Chondrocyte (in vitro differentiated cells): ENCODE results near the gene CD163L1. TPM values are rescaled to one million over a fixed set of nuclear protein-coding genes. Genes with fewer than 3 reads are reported as not detected.

Source experiments
- DNase-seq: peaks from one replicate; pipeline ENCODE4 v3.0.0; 2021; ENCODE audit warnings: mixed read lengths, low spot score
- H3K27ac Mint-ChIP-seq: one replicate; pipeline ENCODE4 v1.8.0; 2021; ENCODE audit warnings: mild to moderate bottlenecking, moderate library complexity, mixed read lengths; ENCODE audit not compliant: unreplicated experiment
- H3K27me3 Mint-ChIP-seq: 2 replicates; pipeline ENCODE4 v1.8.0; 2021; ENCODE audit warnings: low read depth, mixed read lengths
- H3K36me3 Mint-ChIP-seq: 2 replicates; pipeline ENCODE4 v1.8.0; 2021; ENCODE audit warnings: low read depth, mixed read lengths
- H3K4me1 Mint-ChIP-seq: 2 replicates; pipeline ENCODE4 v1.8.0; 2021; ENCODE audit warnings: low read depth, mild to moderate bottlenecking, mixed read lengths
- H3K4me3 Mint-ChIP-seq: one replicate; pipeline ENCODE4 v1.8.0; 2021; ENCODE audit warnings: mild to moderate bottlenecking, moderate library complexity, mixed read lengths; ENCODE audit not compliant: unreplicated experiment
- H3K9me3 Mint-ChIP-seq: 2 replicates; pipeline ENCODE4 v1.8.0; 2021; ENCODE audit warnings: low read depth, mixed read lengths
- total RNA-seq: library from RNA; stranded (reverse); gene quantifications from 3 replicates; pipeline ENCODE4 v1.2.1, GENCODE V29; 2021
- TF ChIP-seq, protein P1 (sequence below): fragments of 200-600 bp; sonication (generic); IDR thresholded peaks from 2 replicates; pipeline ENCODE4 v1.5.0; 2021; ENCODE audit warnings: antibody characterized with exemption, mild to moderate bottlenecking, moderate library complexity

Gene CD163L1
- total RNA-seq, 1 donor from 2014 or later: 3.8 TPM

GRCh38 chr12:7479771-7480170 is 35.8 kb upstream of the CD163L1 start:
- peaks cover 8% of the 10 kb centered on the region for H3K9me3 Mint-ChIP-seq
- no peak for DNase-seq
- no peak overlapping the region for H3K27ac Mint-ChIP-seq
- H3K4me1 Mint-ChIP-seq: peaks cover 2% of the 10 kb centered on the region
- H3K36me3 Mint-ChIP-seq: no peaks in the 10 kb centered on the region
- no peak overlapping the region for H3K4me3 Mint-ChIP-seq
- TF ChIP-seq, protein P1, sequence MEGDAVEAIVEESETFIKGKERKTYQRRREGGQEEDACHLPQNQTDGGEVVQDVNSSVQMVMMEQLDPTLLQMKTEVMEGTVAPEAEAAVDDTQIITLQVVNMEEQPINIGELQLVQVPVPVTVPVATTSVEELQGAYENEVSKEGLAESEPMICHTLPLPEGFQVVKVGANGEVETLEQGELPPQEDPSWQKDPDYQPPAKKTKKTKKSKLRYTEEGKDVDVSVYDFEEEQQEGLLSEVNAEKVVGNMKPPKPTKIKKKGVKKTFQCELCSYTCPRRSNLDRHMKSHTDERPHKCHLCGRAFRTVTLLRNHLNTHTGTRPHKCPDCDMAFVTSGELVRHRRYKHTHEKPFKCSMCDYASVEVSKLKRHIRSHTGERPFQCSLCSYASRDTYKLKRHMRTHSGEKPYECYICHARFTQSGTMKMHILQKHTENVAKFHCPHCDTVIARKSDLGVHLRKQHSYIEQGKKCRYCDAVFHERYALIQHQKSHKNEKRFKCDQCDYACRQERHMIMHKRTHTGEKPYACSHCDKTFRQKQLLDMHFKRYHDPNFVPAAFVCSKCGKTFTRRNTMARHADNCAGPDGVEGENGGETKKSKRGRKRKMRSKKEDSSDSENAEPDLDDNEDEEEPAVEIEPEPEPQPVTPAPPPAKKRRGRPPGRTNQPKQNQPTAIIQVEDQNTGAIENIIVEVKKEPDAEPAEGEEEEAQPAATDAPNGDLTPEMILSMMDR: no peak
- H3K27me3 Mint-ChIP-seq: peaks cover 8% of the 10 kb centered on the region

DNA sequence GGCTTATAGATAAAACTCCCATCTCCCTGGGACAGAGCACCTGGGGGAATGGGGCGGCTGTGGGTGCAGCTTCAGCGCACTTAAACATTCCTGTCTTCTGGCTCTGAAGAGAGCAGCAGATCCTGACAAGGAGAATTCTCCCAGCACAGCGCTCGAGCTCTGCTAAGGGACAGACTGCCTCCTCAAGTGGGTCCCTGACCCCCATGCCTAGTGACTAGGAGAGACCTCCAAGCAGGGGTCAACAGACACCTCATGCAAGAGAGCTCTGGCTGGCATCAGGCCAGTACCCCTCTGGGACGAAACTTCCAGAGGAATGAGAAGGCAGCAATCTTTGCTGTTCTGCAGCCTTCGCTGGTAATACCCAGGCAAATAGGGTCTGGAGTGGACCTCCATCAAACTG is 28.1 kb upstream of the CD163L1 start:
- Mint-ChIP-seq H3K9me3 (peaks cover 24% of the 10 kb centered on the region), H3K4me1 (no peaks in the 10 kb centered on the region), H3K27me3 (peaks cover 19% of the 10 kb centered on the region), H3K27ac (no peak overlapping the region), H3K36me3 (peaks cover 5% of the 10 kb centered on the region), H3K4me3 (no peak overlapping the region)
- DNase-seq: no peak
- TF ChIP-seq, protein P1: no peak

DNA sequence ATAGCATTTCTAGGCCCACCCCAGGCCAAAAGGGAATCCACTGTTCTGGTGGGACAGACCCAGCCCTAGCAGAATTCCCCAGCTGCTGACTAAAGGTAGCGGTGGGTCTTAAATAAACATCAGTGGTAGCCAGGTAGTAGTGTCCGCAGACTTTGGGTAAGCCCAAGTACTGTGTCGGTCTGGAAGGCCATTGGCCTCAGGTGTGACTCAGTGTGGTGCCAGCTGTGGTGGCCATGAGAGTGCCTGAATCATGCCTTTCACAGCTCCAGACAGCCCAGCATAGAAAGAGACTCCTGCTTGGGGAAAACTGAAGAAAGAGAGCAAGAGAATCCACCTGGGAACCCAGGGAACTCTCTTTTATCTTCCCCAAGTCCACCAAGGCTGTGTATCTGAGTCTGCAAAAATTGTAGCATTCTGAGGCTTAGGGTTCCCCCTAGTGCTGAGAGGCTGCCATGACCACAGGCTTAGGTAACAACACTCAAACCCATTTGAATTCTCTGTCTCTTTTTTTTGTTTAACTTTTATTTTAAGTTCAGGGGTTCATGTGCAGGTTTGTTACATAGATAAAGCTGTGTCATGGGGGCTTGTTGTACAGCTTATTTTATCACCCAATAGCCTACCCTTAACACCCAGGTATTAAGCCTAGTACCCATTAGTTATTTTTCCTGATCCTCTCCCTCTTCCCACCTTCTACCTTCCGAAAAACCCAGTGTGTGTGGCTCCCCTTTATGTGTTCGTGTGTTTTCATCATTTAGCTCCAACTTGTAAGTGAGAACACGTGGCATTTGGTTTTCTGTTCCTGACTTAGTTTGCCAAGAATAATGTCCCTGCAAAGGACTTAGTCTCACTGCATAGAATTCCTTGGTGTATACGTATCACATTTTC is 16.7 kb upstream of the CD163L1 start:
- Mint-ChIP-seq H3K4me1 (no peaks in the 10 kb centered on the region), H3K36me3 (no peaks in the 10 kb centered on the region), H3K4me3 (no peak overlapping the region), H3K27me3 (peaks cover 21% of the 10 kb centered on the region), H3K27ac (no peak overlapping the region), H3K9me3 (no peaks in the 10 kb centered on the region)
- TF ChIP-seq, protein P1: peak; percentile 98
- no peak for DNase-seq

DNA sequence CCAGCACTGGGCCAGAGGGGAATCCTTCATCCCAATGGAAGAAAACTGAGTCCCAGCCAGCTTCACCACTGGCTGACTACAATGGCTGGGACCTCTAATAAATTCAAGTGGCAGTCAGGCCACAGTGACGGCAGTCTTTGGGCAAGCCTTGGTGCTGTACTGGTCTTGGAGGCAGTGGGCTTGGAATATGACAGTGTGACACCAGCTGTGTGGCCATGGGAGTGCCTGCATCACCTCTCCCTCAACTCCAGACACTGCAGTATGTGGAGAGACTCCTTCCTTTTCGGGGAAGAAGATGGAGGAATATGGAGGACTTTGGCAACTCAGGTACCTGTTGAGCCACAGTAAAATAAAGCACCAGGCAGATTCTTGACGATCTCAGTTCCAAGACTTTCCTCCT is 16.0 kb upstream of the CD163L1 start:
- Mint-ChIP-seq H3K27me3 (peaks cover 17% of the 10 kb centered on the region), H3K9me3 (no peaks in the 10 kb centered on the region), H3K4me1 (no peaks in the 10 kb centered on the region), H3K4me3 (no peak overlapping the region), H3K36me3 (no peaks in the 10 kb centered on the region), H3K27ac (no peak overlapping the region)
- DNase-seq: no peak
- TF ChIP-seq, protein P1: no peak

- peaks cover 11% of the 10 kb centered on the region for H3K27me3 Mint-ChIP-seq
- DNase-seq: no peak
- H3K27ac Mint-ChIP-seq: no peak overlapping the region
- no peaks in the 10 kb centered on the region for H3K4me1 Mint-ChIP-seq
- TF ChIP-seq, protein P1: no peak
- H3K9me3 Mint-ChIP-seq: peaks cover 7% of the 10 kb centered on the region
- no peaks in the 10 kb centered on the region for H3K36me3 Mint-ChIP-seq
- H3K4me3 Mint-ChIP-seq: no peak overlapping the region
Observed at GRCh38 chr12:7451756-7452155, 7.8 kb upstream of the CD163L1 start.
